HepG2 (cell line): Measurements from ENCODE around the gene CGNL1. TPM values are rescaled to one million over a fixed set of nuclear protein-coding genes. Genes with fewer than 3 reads are reported as not detected.

Experiments used
- CBX5 ChIP-seq: sonication (generic); formaldehyde crosslinking; IDR thresholded peaks from 2 replicates; pipeline ENCODE4 v1.4.0; 2020; ENCODE audit warnings: missing genetic modification reagents, borderline replicate concordance
- DRAP1 ChIP-seq: IDR thresholded peaks from 2 replicates; pipeline ENCODE4 v1.6.1; 2016; ENCODE audit warnings: missing genetic modification reagents, missing compliant biosample characterization
- FIP1L1 ChIP-seq: fragments of 200-400 bp; formaldehyde crosslinking; IDR thresholded peaks from 2 replicates; pipeline ENCODE4 v1.6.1; 2018; ENCODE audit warnings: low read depth, mild to moderate bottlenecking, low read length, moderate library complexity, borderline replicate concordance; ENCODE audit not compliant: insufficient read depth
- HOXA7 ChIP-seq: sonication (generic); formaldehyde crosslinking; IDR thresholded peaks from 2 replicates; pipeline ENCODE4 v1.8.1; 2022; ENCODE audit warnings: mild to moderate bottlenecking, missing genetic modification reagents, moderate library complexity
- MED1 ChIP-seq: sonication (generic); formaldehyde crosslinking; IDR thresholded peaks from 2 replicates; pipeline ENCODE4 v1.4.0; 2020; ENCODE audit warnings: missing genetic modification reagents
- MIER2 ChIP-seq: IDR thresholded peaks from 2 replicates; pipeline ENCODE4 v1.6.1; 2016; ENCODE audit warnings: missing biosample characterization, missing genetic modification reagents
- NCOA1 ChIP-seq: sonication (generic); formaldehyde crosslinking; IDR thresholded peaks from 2 replicates; pipeline ENCODE4 v1.9.0; 2021; ENCODE audit warnings: missing genetic modification reagents
- PHF21A ChIP-seq: sonication (generic); formaldehyde crosslinking; IDR thresholded peaks from 2 replicates; pipeline ENCODE4 v1.5.0; 2020; ENCODE audit warnings: mild to moderate bottlenecking, missing genetic modification reagents
- POLR2AphosphoS5 ChIP-seq: IDR thresholded peaks from 2 replicates; pipeline ENCODE4 v1.6.1; 2012; ENCODE audit warnings: low read depth, low read length
- RFX5 ChIP-seq: IDR thresholded peaks from 2 replicates; pipeline ENCODE4 v1.6.1; 2011; ENCODE audit warnings: low read depth, low read length, improper control_type of control experiment
- SALL1 ChIP-seq: sonication (generic); formaldehyde crosslinking; IDR thresholded peaks from 2 replicates; pipeline ENCODE4 v1.8.0; 2022; ENCODE audit warnings: mild to moderate bottlenecking, missing genetic modification reagents
- TFAP4 ChIP-seq: sonication (generic); IDR thresholded peaks from 2 replicates; pipeline ENCODE4 v1.6.1; 2016; ENCODE audit warnings: low read depth, borderline replicate concordance
- ZNF292 ChIP-seq: sonication (generic); formaldehyde crosslinking; IDR thresholded peaks from 2 replicates; pipeline ENCODE4 v1.8.1; 2022; ENCODE audit warnings: mild to moderate bottlenecking, low read depth, missing genetic modification reagents, borderline replicate concordance
- ZNF607 ChIP-seq: sonication (generic); formaldehyde crosslinking; IDR thresholded peaks from 2 replicates; pipeline ENCODE4 v1.5.1; 2020; ENCODE audit warnings: missing genetic modification reagents, mild to moderate bottlenecking, borderline replicate concordance
- ZNF703 ChIP-seq: sonication (generic); formaldehyde crosslinking; IDR thresholded peaks from 2 replicates; pipeline ENCODE4 v1.5.1; 2020; ENCODE audit warnings: missing genetic modification reagents, mild to moderate bottlenecking, moderate library complexity, borderline replicate concordance
- ZNF792 ChIP-seq: IDR thresholded peaks from 2 replicates; pipeline ENCODE4 v1.6.1; 2016
- ZSCAN20 ChIP-seq: sonication (generic); formaldehyde crosslinking; IDR thresholded peaks from 2 replicates; pipeline ENCODE4 v1.4.0; 2020; ENCODE audit warnings: missing genetic modification reagents, mild to moderate bottlenecking, borderline replicate concordance
- polyA plus RNA-seq, 8 experiments: library from polyadenylated mRNA; depleted of rRNA in 3 of 8; stranded (reverse) in 7 of 8; unstranded in 1 of 8; fragments of >200 nt; fragmentation: Illumina TruSeq in 4 of 8; extraction: Trizol in 4 of 8; gene quantifications; 2 replicates each; pipeline versions ENCODE4 v1.2.1 to v1.2.3, GENCODE V29; 2011 to 2016; ENCODE audit warnings: low read depth in 4 of 8, missing spikeins in 1 of 8, mixed read lengths in 1 of 8; ENCODE audit not compliant: insufficient read depth in 1 of 8
- total RNA-seq, 5 experiments: library from RNA; depleted of rRNA; stranded (reverse); fragments of >200 nt; fragmentation: Illumina TruSeq; extraction: Trizol; gene quantifications; 2 replicates each; pipeline ENCODE4 v1.2.3, GENCODE V29; 2016; ENCODE audit warnings: low read depth in 1 of 5

The CGNL1 gene
- total and polyA plus RNA-seq, 2 of the 13 experiments (the other 11 are each of a cell fraction or from before 2014, with no cell fraction given): 5.6 to 15.6 TPM

- TF ChIP-seq ZNF292 (peak; percentile 74; the same call in 1 of the 2 replicates), POLR2AphosphoS5 (0 out of 2 replicates have a peak, but pooled peaks have one; percentile 34), MIER2 (CRISPR knock-in tag) (no peak), NCOA1 (CRISPR knock-in tag) (0 out of 2 replicates have a peak, but pooled peaks have one; percentile 19), TFAP4 (0 out of 2 replicates have a peak, but pooled peaks have one; percentile 13), SALL1 (CRISPR knock-in tag) (peak; percentile 62; the same call in 1 of the 2 replicates), ZNF607 (CRISPR knock-in tag) (0 out of 2 replicates have a peak, but pooled peaks have one; percentile 58), ZNF703 (CRISPR knock-in tag) (no peak), MED1 (peak; percentile 53; the same call in 1 of the 2 replicates), DRAP1 (no peak), HOXA7 (CRISPR knock-in tag) (no peak), CBX5 (0 out of 2 replicates have a peak, but pooled peaks have one; percentile 22), ZSCAN20 (0 out of 2 replicates have a peak, but pooled peaks have one; percentile 25), PHF21A (CRISPR knock-in tag) (peak; percentile 27; the same call in 1 of the 2 replicates), ZNF792 (no peak; the same call in 1 of the 2 replicates), FIP1L1 (no peak), RFX5 (no peak)
Measured at GRCh38 chr15:57352535-57353316, 23.6 kb upstream of the CGNL1 start (continued).
